C1 segment of cervical spinal cord (tissue), 14 donors: ENCODE results near the gene CXCL9.
"Not testable (repeated sequence)": the region's sequence is repeated elsewhere in the genome, so short reads cannot be mapped to it uniquely, and the experiment has no call there.

Source experiments
- DNase-seq, 14 donors: peaks; one replicate each; lab custom pipeline; 2025; lab: John Stamatoyannopoulos, UW

The CXCL9 gene

DNA sequence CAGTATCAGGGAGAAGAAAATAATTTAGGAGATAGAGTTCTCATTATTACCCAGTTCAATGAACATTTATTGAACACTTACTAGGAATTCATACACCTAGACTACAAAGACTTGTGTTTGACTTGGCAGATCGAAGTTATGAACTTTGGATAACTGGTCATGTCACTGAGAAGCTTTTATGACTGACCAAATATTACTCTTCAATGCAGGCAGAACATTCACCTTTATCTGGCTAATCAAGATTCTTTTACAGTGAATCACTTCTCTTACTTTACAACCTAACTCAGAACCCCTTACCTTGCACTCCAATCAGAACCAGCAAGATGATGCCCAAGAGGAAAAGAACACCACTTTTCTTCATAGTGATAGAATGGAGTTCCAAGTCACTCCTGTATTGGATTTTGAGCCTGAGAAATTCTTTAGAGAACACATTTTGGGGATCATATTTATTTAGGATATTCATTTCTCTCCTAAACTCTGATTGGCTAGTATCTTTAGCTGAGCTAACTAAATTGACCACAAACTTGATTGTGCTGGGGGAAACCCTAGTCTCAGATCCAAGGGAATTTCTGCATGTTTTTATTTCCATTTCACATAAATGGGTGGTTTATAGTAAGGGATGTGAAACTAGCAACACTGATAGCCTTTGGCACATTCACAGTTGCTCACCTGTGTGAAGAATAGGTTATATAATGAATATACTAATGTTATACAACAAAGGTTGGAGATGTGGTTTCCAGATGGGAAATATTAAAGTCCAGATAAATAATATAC lies at the start of gene CXCL9:
CXCL9 (minus strand) TSS at position 421 of the 774 bp plus-strand sequence; CDS start at position 361, 60 bp downstream.
- DNase-seq: no peak

DNA sequence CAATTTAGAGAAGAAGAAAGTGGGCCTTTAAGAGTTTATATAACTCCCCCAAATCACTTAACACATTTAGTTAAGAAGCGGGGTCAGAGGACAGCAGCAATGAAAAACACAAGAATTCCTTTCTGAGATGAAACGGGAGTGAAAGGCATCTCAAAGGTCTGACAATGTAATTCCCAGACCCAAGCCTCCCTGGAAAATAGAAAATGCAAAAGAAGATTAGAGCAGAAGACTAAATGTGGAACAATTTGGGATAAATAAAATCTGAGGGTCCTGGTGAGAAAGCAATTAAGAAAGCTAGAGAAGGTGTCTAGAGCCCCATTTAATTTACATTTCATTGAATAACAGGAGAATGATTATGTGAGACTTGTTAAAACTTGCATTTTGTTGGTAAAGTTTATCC lies 48.1 kb upstream of the CXCL9 start:
- no peak for DNase-seq

GRCh38 chr4:76055016-76055415 lies 47.7 kb upstream of the CXCL9 start:
- no peak for DNase-seq

DNA sequence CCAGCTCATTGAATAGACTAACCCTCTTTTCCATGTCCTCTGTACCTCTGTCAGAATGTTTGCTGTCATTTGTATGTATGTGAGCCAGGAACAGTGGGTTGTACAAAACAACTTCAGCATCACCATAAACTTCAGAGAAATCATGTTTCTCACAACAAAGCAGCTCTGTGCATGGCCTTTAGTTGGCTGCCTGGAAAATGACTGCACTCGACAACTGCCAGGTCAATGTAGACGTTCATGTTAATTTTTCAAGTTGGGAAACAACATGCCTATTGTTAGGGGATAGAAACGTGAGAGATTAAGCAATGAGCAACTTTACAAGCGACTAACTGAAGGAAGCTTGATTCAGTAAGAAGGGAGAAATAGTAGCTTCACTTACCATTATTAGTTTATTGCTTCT lies 46.4 kb upstream of the CXCL9 start:
- no peak for DNase-seq

GRCh38 chr4:76050560-76051050 lies 43.3 kb upstream of the CXCL9 start:
- not testable (repeated sequence) for DNase-seq

DNA sequence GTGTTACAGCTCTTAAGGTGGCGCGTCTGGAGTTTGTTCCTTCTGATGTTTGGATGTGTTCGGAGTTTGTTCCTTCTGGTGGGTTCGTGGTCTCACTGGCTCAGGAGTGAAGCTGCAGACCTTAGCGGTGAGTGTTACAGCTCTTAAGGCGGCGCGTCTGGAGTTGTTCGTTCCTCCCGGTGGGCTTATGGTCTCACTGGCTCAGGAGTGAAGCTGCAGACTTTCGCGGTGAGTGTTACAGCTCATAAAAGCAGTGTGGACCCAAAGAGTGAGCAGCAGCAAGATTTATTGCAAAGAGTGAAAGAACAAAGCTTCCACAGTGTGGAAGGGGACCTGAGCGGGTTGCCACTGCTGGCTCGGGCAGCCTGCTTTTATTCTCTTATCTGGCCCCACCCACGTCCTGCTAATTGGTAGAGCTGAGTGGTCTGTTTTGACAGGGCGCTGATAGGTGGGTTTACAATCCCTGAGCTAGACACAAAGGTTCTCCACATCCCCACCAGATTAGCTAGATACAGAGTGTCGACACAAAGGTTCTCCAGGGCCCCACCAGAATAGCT lies 42.6 kb upstream of the CXCL9 start:
- not testable (repeated sequence) for DNase-seq

- not testable (repeated sequence) for DNase-seq
Measured at GRCh38 chr4:76044686-76045085, 37.4 kb upstream of the CXCL9 start.

- DNase-seq: not testable (repeated sequence)
Measured at GRCh38 chr4:76043306-76043705, 36.0 kb upstream of the CXCL9 start.

GRCh38 chr4:76042241-76042998 lies 35.1 kb upstream of the CXCL9 start:
- DNase-seq: not testable (repeated sequence)

- no peak for DNase-seq
Measured at GRCh38 chr4:76036855-76037254, 29.5 kb upstream of the CXCL9 start.

- DNase-seq: no peak
Measured at GRCh38 chr4:76035799-76036380, 28.6 kb upstream of the CXCL9 start, which contains the start of gene CXCL11. CXCL11 (minus strand) TSS chr4:76036070; CDS start chr4:76035987, 83 bp downstream.

GRCh38 chr4:76035141-76035540 lies 27.8 kb upstream of the CXCL9 start:
- DNase-seq: no peak

DNA sequence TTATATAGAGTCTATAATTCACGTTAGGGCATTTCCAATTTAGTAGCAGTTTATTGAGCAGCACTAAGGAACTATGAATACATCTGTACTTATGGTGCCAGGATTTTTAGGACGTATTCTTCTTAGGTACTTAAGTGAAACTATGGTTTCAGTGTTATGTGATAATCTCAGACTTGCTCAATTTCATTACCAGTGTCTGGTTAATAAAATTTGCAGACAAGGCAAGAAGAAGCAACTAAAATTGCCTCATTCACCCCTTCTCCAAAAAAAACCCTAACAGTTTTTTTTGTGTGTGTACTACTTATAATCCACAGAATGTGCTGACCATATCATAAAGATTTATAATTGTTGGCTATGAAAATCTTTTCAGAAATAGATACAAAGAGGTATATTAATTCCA lies 22.0 kb upstream of the CXCL9 start:
- no peak for DNase-seq

DNA sequence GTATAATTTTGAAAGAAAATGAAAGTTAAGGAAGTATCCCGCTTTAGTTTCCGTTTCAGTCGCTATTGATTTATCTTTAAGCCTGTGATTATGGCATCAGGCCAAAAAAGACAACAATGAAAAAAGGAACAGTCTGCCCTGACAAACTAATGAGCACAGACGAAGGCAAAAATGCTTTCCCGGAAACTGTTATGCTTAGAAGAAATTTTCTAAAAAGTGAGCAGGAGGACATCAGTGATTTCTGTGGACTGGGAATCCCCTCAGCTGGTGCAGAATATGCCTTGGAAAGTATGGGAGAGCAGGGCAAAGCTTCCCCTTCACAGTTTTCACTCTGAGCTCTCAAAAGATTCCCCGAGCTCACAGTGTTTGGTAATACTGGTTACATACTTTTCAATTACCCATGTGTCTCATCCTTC lies 21.0 kb upstream of the CXCL9 start:
- DNase-seq: no peak

GRCh38 chr4:76024065-76024464 lies 16.8 kb upstream of the CXCL9 start:
- no peak for DNase-seq

DNA sequence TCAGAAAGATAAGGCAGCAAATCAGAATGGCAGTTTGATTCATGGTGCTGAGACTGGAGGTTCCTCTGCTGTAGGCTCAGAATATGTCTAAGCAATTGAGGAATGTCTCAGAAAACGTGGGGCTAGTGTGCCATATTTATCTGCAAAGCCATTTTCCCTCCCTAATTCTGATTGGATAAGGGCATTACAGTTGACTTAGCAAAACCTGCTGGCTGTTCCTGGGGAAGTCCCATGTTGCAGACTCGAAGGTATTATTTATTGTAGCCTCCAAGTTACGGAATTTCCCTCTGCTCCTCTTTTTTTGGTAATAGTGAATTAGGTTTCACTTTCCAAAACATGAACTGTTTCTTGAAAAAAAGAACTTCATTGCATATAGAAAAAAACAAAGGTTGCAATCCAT lies 16.1 kb upstream of the CXCL9 start, which contains the start of gene CXCL10:
CXCL10 (minus strand) TSS at position 109 of the 400 bp plus-strand sequence; CDS start at position 43, 66 bp downstream.
- no peak for DNase-seq

GRCh38 chr4:76022677-76023076 lies 15.4 kb upstream of the CXCL9 start:
- no peak for DNase-seq

- no peak for DNase-seq
Measured at GRCh38 chr4:76022031-76022430, 14.7 kb upstream of the CXCL9 start.

GRCh38 chr4:76017056-76017686 lies 9.9 kb upstream of the CXCL9 start:
- DNase-seq: peak in 1 of 14 donors; percentile 11

DNA sequence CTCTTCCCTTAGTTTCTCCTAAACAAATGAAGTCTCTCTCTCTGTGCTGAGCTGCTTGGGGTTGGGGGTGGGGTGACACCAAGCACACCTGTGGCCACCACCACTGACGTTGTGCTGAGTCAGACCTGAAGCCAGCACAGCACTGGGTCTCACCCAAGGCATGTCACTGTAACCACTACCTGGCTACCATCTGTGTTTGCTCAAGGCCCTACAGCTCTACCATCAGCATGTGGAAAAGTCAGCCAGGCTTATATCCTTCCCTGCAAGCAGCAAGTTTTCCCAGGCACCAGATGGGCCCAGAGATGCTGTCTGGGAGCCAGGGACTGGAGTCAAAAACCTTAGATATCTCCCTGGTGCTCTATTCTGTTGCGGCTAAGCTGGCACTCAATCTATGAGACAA lies 9.1 kb upstream of the CXCL9 start:
- peak in 1 of 14 donors; percentile 3 for DNase-seq

- DNase-seq: no peak
Measured at GRCh38 chr4:76013540-76013939, 6.2 kb upstream of the CXCL9 start.
